Measurements from ENCODE around the gene CDH13.

Gene CDH13

DNA sequence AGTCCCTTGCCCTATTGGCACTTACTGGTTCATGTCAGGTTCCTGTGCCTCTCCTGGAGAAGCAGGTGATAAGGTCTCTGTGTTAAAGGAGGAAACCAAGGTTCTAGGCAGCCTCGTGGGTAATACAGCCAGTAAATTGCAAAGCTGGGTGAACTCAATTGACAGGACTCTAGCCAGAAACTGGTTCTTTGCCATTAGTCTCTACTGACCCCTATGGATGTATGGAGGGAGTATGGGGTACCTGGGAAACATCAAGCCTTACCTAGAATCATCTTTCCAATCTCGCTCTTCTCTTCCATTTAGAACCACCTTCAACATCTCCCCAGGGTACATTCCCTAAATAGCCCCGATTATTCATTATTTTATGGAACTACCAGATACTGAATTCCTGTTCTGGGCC is 169.3 kb downstream of the CDH13 start:
- DNase-seq (ENCODE audit: insufficient read length, low spot score) (no peak), FAIRE-seq (no peak)
- no peak for TF ChIP-seq POLR2A (IDR thresholded peaks at IDR 0.05; ENCODE audit: low read depth, low read length)

DNA sequence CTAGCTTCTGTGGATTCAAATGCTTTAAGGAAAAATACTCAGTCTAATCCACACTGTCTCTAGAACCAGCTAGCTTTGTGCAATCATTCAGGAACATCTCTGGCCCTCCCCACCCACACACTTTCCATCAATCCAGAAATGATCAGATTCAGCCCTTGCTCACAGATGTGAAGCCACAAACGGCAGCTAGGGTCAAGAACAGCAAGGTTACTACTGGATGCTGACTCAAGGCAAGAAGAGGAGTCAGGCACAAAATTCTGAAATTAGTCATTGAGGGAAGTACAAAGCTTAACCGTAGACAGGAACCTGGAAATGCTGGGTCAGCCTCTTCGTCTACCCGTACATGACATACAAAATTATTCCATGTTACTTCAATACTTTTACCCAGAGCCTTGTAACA is 174.6 kb downstream of the CDH13 start:
- FAIRE-seq: no peak
- DNase-seq (ENCODE audit: insufficient read length, low spot score): no peak
- no peak for TF ChIP-seq POLR2A (IDR thresholded peaks at IDR 0.05; ENCODE audit: low read depth, low read length)

DNA sequence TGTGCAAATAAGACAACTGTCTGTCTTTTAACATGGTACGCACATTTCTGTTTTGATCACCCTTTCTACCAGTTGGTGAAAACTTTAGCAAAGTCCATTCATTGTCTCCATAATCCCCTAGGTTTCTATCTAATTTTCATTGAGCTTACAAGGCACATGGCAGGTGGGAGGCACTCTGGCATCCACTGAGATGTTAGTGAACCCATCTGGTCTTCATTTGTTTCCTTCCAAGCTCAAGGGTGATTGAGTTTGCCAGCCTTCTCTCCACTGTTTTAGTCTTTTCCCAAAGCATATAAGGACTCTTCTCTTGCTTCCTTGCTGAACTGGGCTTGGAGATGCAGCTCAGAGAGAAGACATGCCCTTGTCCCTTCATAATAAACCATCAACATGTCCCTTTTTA is 179.1 kb downstream of the CDH13 start:
- TF ChIP-seq POLR2A (IDR thresholded peaks at IDR 0.05; ENCODE audit: low read depth, low read length): no peak
- FAIRE-seq (no peak), DNase-seq (ENCODE audit: insufficient read length, low spot score) (no peak)

DNA sequence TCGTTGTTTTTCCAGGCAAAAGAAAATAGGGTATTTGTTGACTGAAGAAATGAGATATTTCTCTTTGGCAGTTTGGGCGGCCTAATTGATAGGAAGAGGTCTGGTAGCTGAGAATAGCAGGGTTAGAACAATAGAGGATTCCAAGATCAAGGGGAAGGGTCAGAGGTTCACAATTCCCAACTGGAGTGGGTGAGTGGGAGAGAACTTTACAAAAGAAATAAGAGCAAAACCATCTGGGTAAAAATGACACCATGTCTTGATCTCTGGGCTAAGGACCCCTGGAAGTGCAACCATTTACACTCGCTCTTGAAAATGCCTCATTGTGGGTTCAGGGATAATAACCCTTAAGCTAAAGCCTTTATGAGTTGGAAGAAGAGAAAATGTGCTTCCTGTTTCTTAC is 180.5 kb downstream of the CDH13 start:
- no peak for FAIRE-seq
- TF ChIP-seq POLR2A (IDR thresholded peaks at IDR 0.05; ENCODE audit: low read depth, low read length): no peak
- DNase-seq (ENCODE audit: insufficient read length, low spot score): no peak

DNA sequence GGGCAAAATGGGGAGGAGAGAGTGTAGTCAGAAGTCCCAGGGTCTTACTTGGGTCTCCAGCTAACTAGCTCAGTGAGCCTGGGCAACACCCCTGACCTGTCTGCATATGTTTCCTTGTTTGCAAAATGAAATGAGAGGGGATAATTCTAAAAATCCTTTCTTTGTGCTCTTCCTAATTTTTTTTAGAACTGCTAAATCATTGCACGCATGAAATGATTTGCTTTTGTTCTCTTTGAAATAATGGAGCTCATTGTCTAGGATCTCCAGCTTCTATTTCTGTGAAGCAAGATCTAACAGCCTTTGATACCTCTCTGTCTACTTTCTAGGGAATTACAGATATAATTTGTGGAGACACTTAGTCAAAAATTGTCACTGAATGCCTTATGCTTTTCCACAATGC is 181.3 kb downstream of the CDH13 start:
- no peak for TF ChIP-seq POLR2A (IDR thresholded peaks at IDR 0.05; ENCODE audit: low read depth, low read length)
- no peak for DNase-seq (ENCODE audit: insufficient read length, low spot score)
- no peak for FAIRE-seq

DNA sequence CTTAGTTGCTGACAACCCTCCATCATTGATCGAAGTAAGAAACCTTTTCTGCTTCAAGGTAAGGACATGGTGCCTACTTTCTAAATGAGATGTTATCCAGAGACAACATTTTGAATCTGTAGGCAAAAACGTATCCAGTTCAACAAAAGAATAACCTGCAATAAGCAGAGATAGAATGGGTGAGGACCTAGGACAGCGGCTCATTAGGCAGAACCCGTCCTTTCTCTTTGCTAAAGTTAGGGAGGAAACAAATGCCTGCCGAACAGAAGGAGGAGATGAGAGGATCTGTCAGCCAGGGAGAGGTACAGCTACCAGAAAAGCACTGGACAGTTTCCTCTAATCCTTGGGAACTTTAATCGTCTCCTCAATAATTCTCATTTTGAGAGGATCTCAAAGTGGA is 183.3 kb downstream of the CDH13 start:
- FAIRE-seq (no peak), DNase-seq (ENCODE audit: insufficient read length, low spot score) (no peak)
- TF ChIP-seq POLR2A (IDR thresholded peaks at IDR 0.05; ENCODE audit: low read depth, low read length): no peak

DNA sequence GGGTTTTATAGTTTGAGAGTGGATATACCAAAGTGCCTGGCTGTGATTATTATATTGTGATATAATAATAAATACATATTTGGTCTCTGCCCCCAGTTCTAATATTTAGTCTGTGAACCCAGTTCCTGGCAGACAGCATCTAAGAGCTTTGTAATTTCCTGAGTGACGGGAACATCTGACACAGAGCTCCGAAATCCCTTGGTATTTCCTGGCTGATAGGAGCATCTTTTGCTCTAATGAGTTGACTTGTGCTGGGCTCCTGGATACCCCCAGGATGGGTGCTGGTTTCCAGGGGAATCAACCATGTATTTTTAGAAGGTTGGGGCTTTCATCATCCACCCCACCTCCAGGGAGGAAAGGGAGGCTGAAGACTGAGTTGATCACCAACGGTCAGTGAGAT is 187.3 kb downstream of the CDH13 start:
- no peak for FAIRE-seq
- no peak for DNase-seq (ENCODE audit: insufficient read length, low spot score)
- TF ChIP-seq POLR2A (IDR thresholded peaks at IDR 0.05; ENCODE audit: low read depth, low read length): no peak

DNA sequence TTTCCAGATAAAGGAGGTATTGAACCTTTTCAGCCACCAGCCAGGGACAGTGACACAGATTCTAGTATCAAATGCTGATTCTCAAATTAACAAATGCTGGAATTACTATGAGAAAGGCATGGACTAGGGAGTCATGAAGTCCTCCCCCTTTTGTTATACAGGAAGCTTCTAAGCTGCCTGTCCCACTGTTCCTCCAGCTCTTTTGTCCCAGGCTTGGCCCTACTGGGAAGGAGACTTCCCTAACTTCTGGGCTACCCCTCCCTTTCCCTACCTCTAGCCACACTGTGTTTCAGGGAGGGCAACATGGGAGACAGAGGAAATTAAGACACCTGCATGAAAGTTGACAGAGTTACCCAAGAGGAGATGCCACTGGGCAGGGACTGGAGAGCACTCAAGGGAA is 192.5 kb downstream of the CDH13 start:
- TF ChIP-seq POLR2A (IDR thresholded peaks at IDR 0.05; ENCODE audit: low read depth, low read length): no peak

DNA sequence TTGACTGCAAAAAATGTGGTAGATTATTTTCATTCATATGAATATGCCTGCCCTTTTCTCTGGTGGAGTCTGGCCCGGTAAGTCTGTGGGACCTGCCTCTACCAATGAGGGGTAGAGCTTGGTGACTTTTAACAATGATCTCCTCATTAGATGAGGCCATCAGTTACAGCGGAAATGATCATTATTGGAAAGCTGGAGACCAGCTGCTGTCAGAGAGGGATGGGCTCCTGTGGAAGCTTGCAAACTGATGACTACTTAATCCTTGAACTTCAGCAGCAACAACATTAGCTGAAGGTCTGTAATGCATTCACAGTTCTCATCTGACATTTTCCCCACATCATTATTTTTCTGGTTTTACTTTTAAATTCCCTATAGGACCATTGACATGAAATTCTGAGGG is 194.1 kb downstream of the CDH13 start:
- no peak for FAIRE-seq

More for the DNA sequence above, 192.5 kb downstream of the CDH13 start:
- FAIRE-seq (no peak), DNase-seq (ENCODE audit: insufficient read length, low spot score) (no peak)

DNA sequence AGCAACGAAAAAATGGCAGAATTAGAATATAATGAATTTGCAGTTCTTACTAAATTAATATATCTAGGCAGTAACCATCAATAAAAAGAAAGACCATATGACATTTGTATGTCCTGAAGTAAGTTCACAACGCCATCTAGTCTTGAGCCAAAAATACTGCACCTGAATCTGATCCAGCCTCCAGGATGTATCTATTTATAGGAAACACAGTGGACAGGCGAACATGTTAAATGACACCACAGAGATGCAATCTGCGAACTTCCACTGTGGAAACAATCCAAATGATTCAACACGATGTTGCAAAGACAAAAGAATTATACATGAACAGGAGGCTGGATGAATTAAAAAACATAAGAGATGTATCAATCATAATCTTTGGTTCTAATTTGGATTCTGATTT is 197.6 kb downstream of the CDH13 start:
- FAIRE-seq: no peak
- no peak for DNase-seq (ENCODE audit: insufficient read length, low spot score)
- no peak for TF ChIP-seq POLR2A (IDR thresholded peaks at IDR 0.05; ENCODE audit: low read depth, low read length)

More for the DNA sequence above, 194.1 kb downstream of the CDH13 start:
- no peak for DNase-seq (ENCODE audit: insufficient read length, low spot score)
- no peak for TF ChIP-seq POLR2A (IDR thresholded peaks at IDR 0.05; ENCODE audit: low read depth, low read length)

DNA sequence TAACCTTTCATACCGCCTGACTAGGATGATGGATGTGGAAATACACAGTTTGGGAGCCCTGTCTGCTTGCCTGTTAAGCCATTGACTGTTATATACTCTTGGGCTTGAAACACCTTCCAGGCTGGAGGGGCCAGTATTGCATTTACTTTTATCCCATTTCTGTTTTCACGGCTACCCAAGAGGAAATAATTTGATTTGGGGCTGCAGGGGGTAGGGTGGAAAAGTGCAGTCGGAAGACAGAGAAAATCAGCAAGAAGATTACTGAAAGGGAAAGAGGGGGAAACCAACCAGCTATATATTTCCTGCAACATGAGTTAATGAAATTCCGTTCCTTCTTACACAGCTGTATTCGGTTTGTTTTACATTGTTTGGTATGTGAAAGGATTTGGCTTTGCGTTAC is 202.5 kb downstream of the CDH13 start:
- FAIRE-seq (no peak), DNase-seq (ENCODE audit: insufficient read length, low spot score) (no peak)
- no peak for TF ChIP-seq POLR2A (IDR thresholded peaks at IDR 0.05; ENCODE audit: low read depth, low read length)

DNA sequence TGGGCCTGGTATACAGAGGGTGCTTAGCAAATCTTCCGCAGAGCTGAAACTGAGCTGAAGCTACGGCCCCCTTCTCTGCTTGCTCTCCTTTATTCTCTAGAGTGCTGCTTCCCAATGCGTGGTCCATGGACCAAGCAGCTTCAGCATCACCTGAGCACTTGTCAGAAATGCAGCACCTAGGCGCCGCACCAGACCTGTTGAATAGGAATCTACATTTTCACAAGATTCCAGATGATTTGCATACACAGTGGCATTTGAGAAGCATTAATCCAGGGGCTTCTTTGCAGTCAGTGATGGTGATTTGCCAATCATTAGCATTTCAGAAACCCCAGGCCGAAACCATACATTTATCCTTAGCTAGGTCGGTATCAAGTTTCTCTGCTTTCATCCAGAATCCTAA is 204.2 kb downstream of the CDH13 start:
- DNase-seq (ENCODE audit: insufficient read length, low spot score) (no peak), FAIRE-seq (no peak)
- no peak for TF ChIP-seq POLR2A (IDR thresholded peaks at IDR 0.05; ENCODE audit: low read depth, low read length)

DNA sequence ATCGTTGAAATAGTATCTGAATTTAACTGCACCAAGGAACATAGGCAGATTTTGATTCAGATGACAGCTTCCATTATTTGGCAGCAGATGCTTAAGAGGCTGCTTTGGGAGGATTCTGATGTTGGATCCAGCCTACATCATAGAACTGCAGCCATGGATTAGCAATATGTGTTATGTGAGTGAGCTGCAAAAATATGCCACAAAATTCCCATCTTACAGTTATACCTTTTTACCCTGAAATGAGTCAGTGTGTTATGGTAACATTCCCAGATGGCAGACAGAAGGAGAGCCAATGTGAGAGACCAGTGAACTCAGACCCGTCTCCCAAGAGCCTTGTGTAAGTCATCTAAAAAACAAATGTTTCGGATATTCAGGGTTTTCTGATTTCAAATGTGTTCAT is 206.1 kb downstream of the CDH13 start:
- TF ChIP-seq POLR2A (IDR thresholded peaks at IDR 0.05; ENCODE audit: low read depth, low read length): no peak
- FAIRE-seq: no peak
- peak; percentile 7 for DNase-seq (ENCODE audit: insufficient read length, low spot score)

DNA sequence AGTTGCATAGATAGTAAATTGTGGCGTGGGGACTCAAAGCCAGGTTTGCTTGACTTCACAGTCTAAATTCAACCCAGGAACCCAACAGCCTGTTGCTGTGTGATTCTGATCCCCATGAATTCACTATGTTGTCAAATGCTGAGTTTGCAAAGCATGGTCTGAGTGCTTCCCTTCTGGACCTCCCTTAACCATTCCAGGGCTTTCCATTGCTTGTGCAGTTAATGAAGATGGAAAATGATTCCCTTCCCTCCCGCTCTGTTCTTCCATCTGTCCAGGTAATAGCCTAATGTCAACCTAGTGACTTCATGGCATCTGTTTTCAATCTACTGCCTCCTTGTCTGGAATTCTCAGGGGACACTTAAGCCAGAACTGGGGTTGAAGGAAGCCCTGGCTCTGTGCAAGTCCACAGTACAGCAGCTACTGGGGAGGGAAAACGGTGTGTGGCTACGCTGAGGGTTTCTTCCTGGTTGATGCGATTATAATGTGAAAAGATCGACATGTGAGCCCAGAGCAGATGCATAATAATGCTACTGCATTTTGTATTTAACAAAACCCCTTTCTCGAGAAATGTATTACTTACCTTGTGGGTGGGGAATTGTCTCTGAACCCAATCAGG is 206.7 kb downstream of the CDH13 start:
- no peak for DNase-seq (ENCODE audit: insufficient read length, low spot score)
- no peak for TF ChIP-seq POLR2A (IDR thresholded peaks at IDR 0.05; ENCODE audit: low read depth, low read length)
- no peak for FAIRE-seq

DNA sequence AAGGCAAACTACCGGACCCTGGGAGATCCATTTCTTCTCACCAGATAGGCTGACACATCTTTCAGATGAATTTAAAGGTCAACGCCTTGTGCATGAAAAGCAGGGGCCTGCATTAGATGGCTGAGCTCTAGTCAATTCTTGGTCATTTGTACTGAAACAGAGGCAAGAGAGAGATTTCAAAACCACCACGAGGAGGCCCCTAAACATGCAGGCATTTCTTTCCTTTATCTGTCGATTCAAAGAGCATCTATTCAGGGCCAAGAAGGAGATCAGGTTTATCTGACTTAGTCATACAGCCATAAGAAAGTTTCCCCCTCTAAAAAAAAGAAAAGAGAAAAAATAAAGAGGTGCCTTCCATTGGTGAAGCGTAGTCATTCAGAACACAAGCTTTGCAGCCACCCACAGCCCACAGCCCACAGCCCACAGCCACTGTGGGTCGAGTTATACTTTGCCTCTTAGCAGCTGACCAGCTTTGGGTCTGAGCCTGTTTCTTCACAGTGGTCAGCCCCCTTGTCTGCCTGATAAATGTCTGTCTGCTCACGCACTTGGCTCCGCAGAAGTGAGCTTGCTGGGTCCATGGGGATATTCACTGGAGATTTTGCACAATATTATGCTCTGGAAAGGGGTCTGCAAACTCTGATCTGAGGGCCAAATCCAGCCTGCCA is 207.5 kb downstream of the CDH13 start:
- TF ChIP-seq POLR2A (IDR thresholded peaks at IDR 0.05; ENCODE audit: low read depth, low read length): no peak
- FAIRE-seq (no peak), DNase-seq (ENCODE audit: insufficient read length, low spot score) (no peak)

Data from H54 (cell line).